ENCODE data around the gene BACH1.

The BACH1 gene

DNA sequence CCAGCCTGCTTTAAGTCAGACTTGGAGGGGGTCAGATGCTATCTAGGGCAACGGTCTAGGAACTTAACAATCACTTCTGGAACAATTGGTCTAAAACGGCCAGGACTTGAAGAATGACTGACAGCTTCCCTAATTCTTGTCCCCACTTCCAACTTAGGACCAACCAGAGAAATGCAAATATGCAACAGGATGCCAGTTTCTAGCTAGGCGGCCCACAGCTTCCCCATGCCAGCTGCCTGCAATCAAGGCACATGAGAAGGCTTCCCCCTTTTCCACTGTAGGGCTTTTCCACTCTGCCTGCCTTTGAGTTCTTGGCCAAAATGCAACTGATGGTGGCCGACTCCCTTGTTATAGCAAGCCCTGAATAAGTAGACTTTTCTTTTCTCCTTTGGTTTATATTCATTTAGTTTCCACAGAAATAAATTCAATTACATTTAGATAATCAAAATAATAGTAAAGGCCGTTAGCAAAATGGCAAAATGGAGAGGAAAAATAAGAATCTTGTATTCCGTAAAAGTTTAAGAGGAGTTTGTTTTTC, 80.9 kb downstream of the BACH1 start:
- no peak overlapping the region for H3K4me3 ChIP-seq (ENCODE audit: low read depth, low read length)
- TF ChIP-seq, protein P1, sequence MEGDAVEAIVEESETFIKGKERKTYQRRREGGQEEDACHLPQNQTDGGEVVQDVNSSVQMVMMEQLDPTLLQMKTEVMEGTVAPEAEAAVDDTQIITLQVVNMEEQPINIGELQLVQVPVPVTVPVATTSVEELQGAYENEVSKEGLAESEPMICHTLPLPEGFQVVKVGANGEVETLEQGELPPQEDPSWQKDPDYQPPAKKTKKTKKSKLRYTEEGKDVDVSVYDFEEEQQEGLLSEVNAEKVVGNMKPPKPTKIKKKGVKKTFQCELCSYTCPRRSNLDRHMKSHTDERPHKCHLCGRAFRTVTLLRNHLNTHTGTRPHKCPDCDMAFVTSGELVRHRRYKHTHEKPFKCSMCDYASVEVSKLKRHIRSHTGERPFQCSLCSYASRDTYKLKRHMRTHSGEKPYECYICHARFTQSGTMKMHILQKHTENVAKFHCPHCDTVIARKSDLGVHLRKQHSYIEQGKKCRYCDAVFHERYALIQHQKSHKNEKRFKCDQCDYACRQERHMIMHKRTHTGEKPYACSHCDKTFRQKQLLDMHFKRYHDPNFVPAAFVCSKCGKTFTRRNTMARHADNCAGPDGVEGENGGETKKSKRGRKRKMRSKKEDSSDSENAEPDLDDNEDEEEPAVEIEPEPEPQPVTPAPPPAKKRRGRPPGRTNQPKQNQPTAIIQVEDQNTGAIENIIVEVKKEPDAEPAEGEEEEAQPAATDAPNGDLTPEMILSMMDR (IDR thresholded peaks at IDR 0.05; ENCODE audit: borderline replicate concordance, insufficient read depth, low read depth, low read length) = no peak

DNA sequence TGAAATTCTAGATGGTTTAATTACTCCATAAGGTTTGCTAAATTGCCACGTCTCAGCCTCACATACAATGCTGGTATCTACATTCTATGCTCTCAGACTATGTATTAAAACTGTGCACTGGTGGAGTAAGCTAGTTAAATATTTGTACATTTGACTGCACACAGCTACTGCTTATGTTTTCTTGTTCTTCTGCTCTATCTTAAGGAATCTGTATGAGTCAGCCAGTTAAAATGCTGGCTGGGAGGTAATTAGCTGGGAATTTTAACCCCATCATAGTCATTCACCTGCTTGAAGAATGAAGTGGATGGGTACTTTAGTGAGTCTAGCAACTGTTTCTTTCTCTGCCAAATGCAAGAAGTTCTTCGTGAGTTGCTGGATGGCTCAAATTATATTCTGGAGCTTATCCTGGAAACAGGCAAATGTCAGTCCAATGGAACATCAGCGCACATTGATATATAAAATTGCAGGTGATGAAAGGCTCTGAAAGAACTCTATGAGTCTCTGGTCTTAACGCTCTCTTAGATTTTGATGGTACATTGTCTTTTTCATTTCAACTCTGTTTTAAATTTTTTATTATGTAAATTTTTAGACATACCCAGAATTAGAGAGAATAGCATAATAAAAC, 83.4 kb downstream of the BACH1 start:
- TF ChIP-seq, protein P1 (IDR thresholded peaks at IDR 0.05; ENCODE audit: borderline replicate concordance, insufficient read depth, low read depth, low read length) = no peak
- no peak overlapping the region for H3K4me3 ChIP-seq (ENCODE audit: low read depth, low read length)

DNA sequence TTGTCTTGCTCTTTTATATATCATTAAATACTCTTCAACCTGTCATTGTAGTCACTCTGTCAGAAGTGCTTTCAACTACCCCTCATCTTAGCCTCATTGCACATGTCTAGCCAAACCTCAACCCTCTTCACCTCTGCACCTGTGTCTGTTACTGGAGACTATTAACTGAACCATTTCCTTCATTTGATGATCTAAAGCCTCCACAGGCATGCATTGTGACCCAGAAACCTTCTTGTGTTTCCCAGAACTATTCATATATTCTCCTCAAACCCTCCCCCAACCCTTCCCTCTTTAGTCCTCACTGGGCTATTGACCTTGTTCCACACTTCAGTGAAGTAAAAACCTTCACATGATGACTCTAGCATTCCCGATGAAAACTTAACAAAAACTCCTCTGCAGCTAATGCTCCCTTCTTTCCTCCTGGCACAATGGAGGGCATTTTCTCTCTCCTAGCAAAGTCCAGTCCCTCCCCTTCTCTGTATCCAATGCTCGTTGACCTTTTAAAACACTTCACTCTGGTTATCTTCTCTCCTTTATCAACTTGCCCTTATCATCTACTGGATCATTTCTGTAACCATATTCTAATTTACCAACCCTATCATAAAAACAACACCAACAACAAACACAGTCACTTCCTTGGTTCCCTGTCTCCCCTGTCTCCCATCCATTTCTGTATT, 86.1 kb downstream of the BACH1 start:
- no peak overlapping the region for H3K4me3 ChIP-seq (ENCODE audit: low read depth, low read length)
- TF ChIP-seq, protein P1 (IDR thresholded peaks at IDR 0.05; ENCODE audit: borderline replicate concordance, insufficient read depth, low read depth, low read length) = no peak

DNA sequence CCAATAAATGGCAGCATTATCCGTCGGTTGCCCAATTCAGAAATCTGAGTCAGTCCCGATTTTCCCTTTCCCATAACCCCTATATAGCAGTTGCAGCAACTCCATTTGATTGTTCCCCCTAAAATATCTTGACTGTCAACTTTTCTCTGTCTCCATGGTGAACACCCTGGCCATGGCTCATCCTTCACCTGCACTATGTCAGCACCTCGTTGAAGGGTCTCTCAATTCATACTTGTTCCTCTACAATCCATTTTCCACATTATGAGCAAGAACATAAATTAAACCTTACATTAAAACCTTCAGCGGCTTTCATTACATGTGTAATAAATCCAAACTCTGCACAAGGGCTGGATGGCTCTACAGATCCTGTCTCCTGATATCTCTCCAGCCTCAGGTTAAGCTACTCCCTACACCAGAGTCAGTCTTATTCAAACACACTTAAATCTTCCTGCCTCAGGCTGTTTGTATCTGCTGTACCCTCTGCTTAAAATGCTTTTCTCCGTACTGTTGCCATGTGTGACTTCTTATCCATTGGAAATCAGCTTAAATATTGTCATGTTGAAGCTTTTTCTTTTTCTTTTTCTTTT, 87.3 kb downstream of the BACH1 start:
- TF ChIP-seq, protein P1 (IDR thresholded peaks at IDR 0.05; ENCODE audit: borderline replicate concordance, insufficient read depth, low read depth, low read length) = no peak
- H3K4me3 ChIP-seq (ENCODE audit: low read depth, low read length) = no peak overlapping the region

DNA sequence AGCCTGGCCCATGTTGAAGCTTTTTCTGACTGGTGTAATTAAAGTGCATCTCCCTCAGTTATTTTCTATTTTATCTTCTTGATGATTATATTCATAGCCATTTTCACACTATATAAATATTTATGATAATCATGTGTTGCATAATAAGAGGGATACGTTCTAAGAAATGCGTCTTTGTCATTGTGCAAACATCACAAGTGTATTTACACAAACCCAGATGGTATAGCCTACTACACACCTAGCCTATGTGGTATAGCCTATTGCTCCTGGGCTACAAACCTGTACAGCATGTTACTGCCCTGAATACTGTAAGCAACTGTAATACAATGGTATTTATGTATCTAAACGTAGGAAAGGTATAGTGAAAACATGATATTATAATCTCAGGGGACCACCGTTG, 88.1 kb downstream of the BACH1 start:
- no peak overlapping the region for H3K4me3 ChIP-seq (ENCODE audit: low read depth, low read length)
- TF ChIP-seq, protein P1 (IDR thresholded peaks at IDR 0.05; ENCODE audit: borderline replicate concordance, insufficient read depth, low read depth, low read length) = no peak

DNA sequence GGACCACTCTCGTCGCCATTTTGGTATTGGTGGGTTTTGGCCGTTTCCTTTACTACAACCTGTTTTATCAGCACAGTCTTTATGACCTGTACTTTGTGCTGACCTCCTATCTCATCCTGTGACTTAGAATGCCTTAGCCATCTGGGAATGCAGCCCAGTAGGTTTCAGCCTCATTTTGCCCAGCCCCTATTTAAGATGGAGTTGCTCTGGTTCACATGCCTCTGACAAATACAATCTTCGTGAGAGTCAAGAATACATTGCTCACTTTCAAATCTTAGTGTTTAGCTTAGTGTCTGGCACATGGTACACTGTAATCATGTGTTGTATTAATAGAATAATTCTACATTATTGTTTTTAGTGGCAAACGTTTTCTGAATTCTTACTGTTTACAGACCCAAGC, 88.9 kb downstream of the BACH1 start:
- no peak overlapping the region for H3K4me3 ChIP-seq (ENCODE audit: low read depth, low read length)
- TF ChIP-seq, protein P1 (IDR thresholded peaks at IDR 0.05; ENCODE audit: borderline replicate concordance, insufficient read depth, low read depth, low read length) = no peak

Measured in GM12875 (cell line).